Epithelial cell of proximal tubule (primary cell): ENCODE results near the gene CASP9. TPM values are rescaled to one million over a fixed set of nuclear protein-coding genes. Genes with fewer than 3 reads are reported as not detected.
"Not testable (repeated sequence)": the region's sequence is repeated elsewhere in the genome, so short reads cannot be mapped to it uniquely, and the experiment has no call there.

Experiments used
- DNase-seq: peaks from one replicate; pipeline ENCODE4 v3.0.0-alpha.2; 2011; ENCODE audit warnings: low read depth
- H3K4me3 ChIP-seq: 2 replicates; pipeline ENCODE4 v1.5.1; 2011; ENCODE audit warnings: low read depth, mild to moderate bottlenecking, low read length
- total RNA-seq: library from RNA; depleted of rRNA; stranded (reverse); fragments of >200 nt; gene quantifications from 2 replicates; pipeline ENCODE4 v1.2.3, GENCODE V29; 2015
- TF ChIP-seq, protein P1 (sequence below): conservative IDR thresholded peaks from 2 replicates; pipeline ENCODE4 v1.5.1; 2012; ENCODE audit warnings: low read depth, mild to moderate bottlenecking, low read length

The CASP9 gene
- total RNA-seq, 1 donor from 2014 or later = 24.2 TPM

DNA sequence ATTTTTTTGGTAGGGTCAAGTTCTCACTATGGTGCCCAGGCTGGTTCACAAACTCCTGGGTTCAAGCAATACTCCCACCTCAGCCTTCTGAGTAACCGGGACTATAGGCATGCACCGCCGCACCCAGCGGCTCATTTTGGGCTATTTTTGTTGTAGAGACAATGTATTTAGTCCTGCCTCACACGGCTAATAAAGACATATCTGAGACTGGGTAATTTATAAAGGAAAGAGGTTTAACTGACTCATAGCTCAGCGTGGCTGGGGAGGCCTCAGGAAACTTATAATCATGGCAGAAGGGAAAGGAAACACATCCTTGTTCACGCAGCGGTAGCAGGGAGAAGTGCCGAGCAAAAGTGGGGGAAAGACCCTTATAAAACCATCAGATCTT is 63.3 kb downstream of the CASP9 start:
- TF ChIP-seq, protein P1, sequence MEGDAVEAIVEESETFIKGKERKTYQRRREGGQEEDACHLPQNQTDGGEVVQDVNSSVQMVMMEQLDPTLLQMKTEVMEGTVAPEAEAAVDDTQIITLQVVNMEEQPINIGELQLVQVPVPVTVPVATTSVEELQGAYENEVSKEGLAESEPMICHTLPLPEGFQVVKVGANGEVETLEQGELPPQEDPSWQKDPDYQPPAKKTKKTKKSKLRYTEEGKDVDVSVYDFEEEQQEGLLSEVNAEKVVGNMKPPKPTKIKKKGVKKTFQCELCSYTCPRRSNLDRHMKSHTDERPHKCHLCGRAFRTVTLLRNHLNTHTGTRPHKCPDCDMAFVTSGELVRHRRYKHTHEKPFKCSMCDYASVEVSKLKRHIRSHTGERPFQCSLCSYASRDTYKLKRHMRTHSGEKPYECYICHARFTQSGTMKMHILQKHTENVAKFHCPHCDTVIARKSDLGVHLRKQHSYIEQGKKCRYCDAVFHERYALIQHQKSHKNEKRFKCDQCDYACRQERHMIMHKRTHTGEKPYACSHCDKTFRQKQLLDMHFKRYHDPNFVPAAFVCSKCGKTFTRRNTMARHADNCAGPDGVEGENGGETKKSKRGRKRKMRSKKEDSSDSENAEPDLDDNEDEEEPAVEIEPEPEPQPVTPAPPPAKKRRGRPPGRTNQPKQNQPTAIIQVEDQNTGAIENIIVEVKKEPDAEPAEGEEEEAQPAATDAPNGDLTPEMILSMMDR = no peak
- H3K4me3 ChIP-seq = no peak overlapping the region
- no peak for DNase-seq

DNA sequence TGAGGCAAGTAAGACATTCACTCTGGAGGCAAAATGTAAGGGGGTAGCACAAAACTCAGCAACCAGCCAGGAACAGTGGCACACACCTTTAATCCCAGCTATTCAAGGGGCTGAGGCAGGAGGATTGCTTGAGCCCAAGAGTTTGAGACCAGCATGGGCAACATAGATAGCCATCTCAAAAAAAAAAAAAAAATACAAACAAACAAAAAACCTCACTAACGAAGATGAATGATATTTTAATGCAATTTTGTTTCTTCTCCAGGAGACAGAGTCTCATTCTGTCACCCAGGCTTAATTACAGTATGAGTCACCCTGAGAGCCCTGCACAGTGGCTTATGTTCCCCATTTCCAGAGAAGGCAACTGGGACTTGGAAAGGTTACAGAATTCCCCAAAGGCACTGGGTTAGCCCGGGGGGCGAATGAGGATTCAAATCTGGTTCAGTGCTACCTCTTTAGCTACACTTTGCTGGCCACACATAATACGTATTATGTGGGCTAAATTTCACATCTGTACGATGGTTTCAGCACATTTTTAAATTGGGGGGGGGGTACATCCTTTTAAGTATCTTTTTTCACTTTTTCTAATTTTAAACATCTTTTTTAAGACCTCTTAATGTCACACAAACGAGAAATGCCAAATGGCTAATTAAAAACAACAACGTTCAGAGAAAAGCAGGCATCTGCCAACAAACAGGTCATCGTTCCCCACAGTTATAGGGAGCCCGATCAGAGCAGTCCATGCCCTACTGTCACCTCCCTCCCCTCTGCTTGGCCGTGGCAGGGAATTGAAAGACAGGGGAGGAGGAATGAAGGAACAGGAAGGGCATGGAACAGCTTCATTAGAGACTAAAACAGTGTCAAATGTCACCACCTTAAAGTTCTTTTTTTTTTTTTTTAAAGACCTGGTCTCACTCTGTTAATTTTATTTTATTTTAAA is 64.0 kb downstream of the CASP9 start:
- no peak for DNase-seq
- TF ChIP-seq, protein P1 = no peak

DNA sequence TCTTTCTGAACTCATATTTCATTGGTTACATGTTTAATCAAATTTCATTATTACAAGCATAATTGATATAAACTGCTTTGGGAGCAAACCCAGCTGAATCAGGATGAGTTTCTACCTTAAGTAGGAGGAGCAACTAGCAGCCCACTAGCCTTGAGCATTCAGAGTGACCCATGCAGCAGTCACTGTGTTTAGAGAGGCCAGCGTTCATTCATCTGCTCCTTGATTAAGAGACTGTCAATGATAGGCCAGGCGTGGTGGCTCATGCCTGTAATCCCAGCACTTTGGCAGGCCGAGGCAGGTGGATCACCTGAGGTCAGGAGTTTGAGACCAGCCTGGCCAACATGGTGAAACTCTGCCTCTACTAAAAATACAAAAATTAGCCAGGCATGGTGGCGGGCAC is 65.6 kb downstream of the CASP9 start:
- H3K4me3 ChIP-seq, DNase-seq: not testable (repeated sequence)

More for the DNA sequence above, 64.0 kb downstream of the CASP9 start:
- H3K4me3 ChIP-seq = no peak overlapping the region

DNA sequence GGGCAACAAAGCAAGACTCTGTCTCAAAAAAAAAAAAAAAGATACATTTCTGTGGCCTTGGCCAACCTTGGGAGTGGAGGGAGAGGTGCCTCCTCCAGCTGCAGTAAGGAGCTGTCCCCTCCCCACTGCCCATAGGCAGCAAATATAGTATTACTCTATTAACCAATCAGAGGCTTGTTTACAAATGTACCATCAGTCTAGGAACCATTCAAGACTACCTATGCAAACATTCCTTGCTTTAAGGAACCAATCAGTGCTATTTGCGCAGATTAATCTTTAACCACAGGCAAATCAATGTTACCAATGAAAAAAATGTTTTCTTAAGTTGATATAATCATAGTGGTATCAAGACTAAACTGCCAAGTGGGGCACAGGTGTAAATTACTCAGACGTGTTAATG is 66.4 kb downstream of the CASP9 start:
- no peak overlapping the region for H3K4me3 ChIP-seq
- DNase-seq = no peak
- TF ChIP-seq, protein P1 = no peak

DNA sequence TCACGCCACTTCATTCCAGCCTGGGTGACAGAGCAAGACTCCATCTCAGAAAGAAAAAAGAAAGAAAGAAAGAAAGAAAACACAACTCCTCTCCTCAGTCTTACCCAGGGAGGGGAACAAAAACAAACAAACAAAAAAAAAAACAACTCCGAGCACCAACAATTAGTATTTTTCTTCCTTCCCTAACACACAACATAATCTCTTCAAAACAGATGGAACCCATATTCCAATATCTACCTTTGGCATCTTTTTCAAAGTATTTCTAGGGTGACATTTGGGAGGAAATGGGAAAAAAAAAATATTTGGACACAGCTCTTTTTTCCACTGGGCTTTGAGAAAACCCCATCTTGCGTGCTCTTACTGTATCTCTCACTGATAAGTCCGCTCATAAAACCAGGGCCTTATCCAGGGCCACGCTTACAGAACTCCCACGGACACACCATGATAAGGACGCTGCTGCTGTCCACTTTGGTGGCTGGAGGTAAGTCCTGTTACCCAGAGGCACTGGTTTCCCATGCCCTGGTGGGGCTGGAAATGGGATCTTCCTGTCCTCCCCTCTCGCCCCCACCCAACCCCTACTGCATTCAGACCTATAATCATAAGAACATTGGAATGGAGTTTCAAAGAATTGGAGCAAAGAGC is 67.6 kb downstream of the CASP9 start, which contains the start of gene CELA2A:
Gene CELA2A, plus strand, starts transcription at position 420 of the 642 bp plus-strand sequence. Its CDS starts 22 bp downstream, at position 442.
- no peak for DNase-seq
- no peak within 1 kb of the TSS for H3K4me3 ChIP-seq
- TF ChIP-seq, protein P1 = no peak

DNA sequence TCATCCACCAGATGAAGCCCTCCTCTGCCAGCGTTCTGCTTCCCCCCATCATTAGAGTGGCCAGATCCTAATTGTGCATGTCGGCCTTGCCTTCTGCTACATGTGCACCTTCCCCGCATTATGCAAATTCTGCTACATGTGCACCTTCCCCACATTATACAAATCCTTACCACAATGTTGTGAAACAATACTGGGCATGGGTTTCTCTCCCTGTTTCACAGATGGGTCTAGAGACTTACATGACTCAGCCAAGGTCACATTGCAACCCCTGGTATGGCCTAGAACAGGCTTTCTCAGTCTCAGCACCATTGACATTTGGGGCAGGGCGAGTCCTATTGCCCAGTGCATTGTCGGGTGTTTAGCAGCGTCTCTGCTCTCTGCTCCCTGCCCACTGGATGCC is 68.5 kb downstream of the CASP9 start:
- TF ChIP-seq, protein P1 = no peak
- no peak overlapping the region for H3K4me3 ChIP-seq
- no peak for DNase-seq

DNA sequence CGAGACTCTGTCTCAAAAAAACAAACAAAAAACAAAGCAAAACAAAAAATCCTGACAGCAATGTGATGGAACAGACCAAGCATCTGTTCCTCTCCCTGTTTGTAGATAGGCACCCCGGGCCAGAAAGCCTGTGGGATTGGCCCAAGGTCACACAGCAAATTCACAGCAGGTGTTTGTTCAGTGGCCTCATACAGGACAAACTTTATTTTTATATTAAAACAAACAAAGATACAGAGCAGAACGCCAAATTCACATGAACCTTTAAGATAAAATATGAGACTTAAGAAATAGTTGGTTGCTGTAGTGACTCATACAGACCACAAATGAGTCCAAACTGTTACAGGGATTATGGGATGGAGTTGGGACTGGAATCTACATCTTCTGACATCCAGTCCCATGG is 69.8 kb downstream of the CASP9 start:
- TF ChIP-seq, protein P1 = no peak
- no peak for DNase-seq

More for the DNA sequence above, 69.8 kb downstream of the CASP9 start:
- H3K4me3 ChIP-seq = no peak overlapping the region
